Kidney tubule cell (primary cell): ENCODE measurements around the gene SIPA1L2.
A peak's percentile ranks its signal among the peaks of the same experiment; 100 is the strongest.

Experiments used
- DNase-seq: peaks from one replicate; pipeline ENCODE4 v3.0.0-alpha.2; 2018; ENCODE audit warnings: low spot score

Gene SIPA1L2, protein sequence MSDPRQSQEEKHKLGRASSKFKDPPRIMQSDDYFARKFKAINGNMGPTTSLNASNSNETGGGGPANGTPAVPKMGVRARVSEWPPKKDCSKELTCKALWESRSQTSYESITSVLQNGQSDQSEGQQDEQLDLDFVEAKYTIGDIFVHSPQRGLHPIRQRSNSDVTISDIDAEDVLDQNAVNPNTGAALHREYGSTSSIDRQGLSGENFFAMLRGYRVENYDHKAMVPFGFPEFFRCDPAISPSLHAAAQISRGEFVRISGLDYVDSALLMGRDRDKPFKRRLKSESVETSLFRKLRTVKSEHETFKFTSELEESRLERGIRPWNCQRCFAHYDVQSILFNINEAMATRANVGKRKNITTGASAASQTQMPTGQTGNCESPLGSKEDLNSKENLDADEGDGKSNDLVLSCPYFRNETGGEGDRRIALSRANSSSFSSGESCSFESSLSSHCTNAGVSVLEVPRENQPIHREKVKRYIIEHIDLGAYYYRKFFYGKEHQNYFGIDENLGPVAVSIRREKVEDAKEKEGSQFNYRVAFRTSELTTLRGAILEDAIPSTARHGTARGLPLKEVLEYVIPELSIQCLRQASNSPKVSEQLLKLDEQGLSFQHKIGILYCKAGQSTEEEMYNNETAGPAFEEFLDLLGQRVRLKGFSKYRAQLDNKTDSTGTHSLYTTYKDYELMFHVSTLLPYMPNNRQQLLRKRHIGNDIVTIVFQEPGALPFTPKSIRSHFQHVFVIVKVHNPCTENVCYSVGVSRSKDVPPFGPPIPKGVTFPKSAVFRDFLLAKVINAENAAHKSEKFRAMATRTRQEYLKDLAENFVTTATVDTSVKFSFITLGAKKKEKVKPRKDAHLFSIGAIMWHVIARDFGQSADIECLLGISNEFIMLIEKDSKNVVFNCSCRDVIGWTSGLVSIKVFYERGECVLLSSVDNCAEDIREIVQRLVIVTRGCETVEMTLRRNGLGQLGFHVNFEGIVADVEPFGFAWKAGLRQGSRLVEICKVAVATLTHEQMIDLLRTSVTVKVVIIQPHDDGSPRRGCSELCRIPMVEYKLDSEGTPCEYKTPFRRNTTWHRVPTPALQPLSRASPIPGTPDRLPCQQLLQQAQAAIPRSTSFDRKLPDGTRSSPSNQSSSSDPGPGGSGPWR (N-terminal part only)

DNA sequence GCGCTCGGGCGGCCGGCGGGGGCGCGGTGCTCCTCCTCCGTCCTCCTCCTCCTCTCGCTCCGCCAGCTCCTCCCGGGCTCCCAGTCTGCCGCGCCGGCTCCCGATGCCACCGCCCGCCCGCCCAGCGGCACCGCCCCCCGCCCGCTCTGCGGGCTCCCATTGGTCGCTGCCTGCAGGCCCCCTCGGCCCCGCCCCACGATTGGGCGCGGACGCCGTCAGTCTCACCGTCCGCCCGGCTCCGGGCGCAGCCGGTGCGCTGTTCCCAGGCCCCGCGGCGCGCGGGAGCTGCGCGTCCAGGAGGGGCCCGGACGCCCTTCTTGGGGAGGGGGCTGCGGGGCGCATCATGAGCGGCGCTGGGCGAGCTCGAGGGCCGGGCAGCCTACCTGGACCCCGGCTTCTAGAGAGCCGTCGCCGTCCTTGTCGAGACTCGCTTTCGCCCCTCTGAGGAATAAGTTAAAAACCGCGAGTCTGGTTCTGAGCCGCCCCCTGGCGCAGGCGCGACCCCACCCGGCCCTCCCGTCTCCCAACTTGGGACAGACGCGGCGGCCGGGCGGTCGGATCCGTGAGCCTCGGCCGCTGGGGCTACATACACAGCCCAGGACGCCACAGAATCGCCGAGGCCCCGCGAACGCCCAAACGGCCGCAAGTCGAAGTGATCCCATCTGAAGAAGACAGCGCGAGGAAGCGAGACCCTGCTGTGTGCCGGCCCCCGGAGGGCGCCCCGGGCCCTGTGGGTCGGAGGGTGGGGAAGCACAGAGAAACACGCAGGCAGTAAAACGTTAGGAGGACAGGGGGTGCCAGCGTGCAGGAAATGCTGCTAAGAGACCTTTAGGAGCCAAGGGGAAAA lies at the start of gene SIPA1L2:
Gene SIPA1L2 (minus strand): TSS at position 87 of the 847 bp plus-strand sequence. CDS start 114,794 bp downstream, outside the sequence.
- peak; percentile 93 for DNase-seq

DNA sequence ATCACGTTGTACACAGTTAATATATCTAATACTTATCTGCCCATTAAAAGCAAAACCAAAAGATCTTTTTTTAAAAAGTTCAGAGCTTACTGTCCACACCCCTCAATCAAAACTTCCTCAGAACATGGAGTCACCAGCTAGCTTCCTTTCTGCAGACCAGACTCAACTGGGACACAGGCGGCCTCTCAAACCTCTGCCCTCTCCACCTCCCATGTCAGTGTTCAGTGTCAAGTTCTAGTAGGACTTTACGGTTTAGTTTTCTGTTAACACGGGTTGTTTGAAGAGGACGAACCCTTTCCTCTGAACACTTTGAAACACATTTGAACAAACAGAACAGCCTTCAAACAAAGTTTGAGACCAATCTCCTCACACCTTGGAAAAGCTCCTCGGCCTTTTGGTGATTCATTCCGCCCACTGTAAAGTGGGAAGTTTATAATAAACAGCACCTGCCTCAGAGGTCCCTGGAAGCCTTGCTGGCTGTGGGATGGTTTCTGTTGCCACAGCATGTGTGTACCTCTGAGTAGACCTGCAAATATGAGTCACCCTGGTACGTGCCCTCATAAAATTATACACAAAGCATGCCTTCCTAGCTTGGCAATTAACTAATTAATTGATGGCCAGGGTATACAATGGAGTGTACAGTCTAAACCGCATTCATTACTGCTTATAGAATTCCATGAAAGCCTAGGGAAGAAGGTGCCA lies 48.4 kb upstream of the SIPA1L2 start:
- DNase-seq = peak; percentile 75

DNA sequence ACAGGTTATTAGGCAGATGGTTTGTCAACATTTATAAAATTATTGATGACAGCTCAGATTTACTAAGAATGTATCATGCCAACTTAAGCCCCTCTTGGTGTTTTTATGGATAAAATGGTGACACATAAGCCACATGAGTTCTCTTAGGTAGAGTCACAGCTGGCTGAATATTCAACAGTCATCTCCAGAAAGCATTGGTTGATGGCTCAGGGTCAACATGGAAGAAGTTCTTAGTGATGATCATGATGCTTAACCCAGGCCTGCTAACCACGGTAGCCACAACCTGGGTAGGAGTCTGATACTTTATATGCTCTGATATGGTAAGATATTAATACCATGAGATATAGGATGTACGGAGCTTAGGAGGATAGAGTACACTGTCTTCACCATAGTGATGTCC lies 46.4 kb upstream of the SIPA1L2 start:
- DNase-seq = peak; percentile 36

DNA sequence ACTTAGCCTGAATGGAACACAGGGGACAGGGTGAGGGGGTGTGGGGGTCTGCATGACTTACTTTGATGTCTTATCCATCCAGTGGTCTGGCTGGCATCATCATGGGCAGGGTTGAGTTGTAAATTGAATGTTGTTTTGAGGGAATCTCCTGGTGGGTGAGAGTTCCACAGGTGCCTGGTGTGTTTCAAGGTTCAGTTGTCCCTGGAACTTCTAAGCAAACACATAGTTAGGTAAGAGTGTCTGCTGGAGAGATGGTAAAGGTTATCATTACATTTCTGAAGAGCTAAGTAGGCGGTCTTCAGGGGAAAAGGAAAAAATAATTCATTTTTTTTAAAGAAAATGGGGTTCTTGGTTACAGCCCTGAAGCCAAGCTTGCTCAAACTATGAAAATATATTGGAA lies 46.0 kb upstream of the SIPA1L2 start:
- no peak for DNase-seq

DNA sequence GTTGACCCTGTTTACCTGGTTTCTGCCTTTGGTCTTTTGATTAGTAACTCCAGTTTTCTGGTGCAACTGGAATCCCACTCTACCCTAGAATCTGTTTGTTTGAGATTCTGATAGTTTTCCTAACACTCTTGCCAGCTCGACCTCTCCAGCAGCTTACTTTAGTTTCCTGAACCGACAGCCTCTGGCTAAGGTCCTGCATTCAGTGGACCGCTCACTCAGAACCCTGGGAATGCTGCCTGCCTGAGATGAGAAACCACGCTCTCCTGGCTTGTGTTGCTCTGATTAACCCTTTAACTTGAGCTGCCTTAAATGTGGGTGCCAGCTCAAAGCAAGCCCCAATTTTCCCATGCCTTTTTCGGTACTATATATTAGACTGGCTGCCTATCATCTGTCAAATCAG lies 45.3 kb upstream of the SIPA1L2 start:
- peak; percentile 19 for DNase-seq

DNA sequence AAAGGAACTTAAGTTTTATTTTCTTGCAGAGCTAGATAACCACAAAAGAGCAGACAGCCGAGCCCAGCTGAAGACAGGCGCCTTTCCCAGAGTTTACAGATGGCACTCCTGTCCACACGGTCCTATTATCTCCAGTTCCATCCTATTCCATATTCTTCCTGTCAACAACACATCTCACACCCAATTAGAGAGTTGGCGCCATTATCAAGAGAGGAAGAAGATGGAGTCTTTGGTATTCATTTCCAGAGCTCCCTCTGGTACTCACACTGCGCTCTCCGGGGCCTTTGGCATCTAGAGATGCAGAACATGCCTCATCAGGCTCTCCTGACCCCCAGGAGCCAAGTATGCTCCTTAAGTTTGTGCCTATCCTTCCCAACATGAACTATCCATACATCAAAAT lies 43.3 kb upstream of the SIPA1L2 start:
- DNase-seq = no peak

DNA sequence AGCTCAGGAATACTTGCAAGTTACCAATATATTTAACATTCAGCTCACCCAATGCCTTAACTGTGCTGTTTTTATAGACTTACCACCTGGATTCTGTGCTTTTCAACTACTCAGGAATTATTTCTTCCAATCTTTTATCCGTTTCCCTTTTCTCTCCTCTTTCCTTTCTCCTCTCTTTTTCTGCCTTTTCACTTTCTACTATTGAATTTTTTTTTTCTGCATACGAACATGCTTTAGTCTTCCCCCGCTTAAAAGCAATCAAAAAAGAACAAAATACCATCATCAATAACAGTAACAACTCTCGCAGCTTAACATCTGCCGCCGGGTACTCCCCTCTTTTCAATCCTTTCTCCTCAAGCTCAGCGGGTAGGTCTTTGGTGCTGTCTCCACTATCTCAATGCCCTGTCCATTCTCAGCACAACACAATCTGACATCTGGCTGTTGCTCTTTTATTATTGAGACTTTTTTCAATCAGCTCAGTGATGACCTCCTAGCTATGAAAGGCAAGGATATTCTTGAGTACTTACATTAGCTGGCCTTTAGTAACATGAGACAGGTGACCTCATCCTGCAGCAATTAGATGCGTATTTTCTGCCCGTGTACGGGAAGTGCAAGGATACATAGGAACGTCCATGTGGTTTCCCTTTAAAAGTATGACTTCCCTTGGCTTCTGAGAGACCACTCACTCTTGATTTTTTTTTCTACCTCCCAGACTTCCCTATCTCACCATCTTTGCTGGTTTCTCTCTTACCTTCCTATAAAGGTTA lies 40.2 kb upstream of the SIPA1L2 start:
- peak; percentile 74 for DNase-seq

DNA sequence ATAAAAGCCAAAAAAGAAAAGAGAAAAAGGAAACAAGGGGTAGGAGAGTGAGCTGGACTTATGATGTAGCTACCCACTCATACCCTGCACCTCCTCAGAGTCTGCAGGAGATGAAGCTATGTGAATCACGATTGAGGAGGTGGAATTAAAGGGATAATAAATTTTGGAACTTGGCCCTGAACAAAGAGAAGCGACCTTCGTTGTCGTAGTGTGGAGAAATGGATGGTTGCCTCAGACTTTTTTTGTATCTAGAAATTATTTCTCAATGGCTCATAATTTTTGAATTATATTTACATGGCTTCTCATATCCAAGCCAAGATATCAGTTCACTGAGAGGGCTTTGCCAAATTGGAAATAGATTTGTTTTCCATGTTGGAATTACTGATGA lies 37.8 kb upstream of the SIPA1L2 start:
- no peak for DNase-seq

DNA sequence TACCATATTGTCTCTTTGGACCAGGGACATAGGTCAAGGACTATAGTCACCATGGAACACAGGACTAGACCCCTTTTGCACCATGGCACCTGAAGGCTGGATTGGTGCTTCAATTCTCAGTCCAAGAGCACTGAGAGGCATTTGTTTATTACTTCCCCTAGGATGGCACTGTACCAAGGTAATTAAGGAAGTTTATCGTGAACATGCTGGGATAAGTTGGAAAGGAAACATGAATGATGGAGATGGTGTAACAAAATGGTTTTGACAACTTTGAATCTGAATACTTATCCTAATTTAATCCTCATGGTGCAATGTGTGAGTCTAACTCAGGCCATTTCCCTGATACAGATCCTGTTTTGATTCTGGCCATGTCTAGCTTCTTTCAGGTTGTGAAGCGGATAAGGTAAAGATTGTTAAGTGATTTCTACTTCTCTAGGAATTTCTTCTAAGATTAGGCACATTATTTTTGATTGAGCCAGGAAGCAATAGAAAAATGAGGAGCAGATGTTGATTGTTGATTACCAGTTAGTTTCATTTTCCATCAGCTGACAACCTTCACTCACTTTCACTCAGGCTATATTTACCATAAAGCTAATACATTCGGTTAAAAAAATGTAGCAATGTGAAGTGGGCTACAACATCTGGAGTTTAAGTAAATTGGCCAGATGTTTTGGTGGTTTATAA lies 37.3 kb upstream of the SIPA1L2 start:
- no peak for DNase-seq

DNA sequence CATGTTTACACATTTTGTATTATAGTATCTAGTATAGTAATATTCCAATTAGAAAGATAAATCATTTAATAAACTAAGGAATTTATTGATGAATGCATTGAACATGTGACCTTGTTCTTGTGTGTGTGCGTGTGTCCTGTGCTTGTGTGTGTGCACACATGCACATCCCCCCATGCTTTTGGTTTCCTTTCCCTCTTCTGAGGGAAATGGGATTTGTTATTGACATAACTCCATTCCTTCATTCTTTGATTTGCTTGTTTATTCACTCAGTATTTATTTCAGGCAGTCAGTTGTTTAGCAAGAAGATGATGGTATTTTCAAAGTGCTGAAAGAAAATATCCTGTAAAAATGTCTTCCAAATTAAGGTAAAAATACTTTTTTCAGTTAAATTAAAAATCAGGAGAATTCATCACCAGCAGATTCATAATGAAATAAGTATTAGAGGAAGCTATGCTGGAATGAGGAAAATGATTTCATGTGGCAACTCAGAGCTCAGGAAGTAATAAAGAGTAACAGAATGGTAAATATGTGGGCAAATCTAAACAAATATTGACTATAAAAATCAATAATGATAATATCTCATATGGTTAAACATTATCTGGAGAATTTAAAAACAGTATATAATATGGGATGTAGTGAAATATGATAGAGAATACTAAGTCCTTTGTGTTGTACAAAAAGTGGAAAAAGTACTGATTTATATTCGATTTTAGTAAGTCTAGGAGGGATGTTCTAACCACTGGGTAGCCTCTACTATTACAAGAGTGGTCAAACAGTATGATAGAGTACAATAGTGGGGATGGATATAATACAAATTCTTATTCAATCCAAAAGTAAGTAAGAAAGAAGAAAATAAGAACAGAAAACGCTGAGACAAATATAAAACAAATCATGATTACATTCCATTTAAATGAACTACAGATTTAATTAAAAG lies 35.2 kb upstream of the SIPA1L2 start:
- DNase-seq = no peak

DNA sequence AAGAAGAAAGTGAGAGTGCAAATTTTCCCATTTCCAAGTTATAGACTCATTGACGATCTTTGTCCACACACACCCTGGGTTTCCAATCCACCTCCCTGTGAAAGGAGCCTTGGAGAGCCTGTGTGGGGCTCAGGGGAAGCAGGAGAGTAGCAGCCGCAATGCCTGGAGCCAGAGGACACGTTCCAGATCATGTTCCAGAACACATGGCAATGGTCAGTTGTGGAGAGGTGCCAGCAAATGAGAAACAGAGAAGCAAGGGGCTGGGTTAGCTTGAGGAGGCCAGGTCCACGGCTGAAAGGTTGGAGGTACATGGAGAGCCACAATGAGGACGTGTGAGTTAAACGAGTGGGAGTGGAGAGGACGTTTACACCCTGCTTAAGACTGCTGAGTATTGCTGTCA lies 33.0 kb upstream of the SIPA1L2 start:
- DNase-seq = no peak

DNA sequence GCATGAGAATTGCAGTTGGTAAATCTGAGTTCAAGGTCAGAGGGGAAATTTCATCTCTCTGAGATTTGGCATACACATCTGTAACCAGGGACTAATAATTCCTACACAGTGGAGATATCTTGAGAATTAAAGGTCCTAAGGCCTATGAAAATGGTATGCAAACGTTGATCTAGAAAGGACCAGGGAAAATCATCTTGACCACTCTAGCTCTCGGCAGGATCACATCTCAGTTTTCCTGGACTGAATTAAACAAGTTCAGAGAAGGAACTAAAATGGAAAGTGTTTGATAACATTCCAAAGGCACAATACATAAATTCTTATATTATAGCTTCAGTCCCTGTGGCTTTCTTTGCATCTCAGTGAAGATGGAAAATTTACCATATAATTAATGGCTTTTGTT lies 28.5 kb upstream of the SIPA1L2 start:
- DNase-seq = no peak

DNA sequence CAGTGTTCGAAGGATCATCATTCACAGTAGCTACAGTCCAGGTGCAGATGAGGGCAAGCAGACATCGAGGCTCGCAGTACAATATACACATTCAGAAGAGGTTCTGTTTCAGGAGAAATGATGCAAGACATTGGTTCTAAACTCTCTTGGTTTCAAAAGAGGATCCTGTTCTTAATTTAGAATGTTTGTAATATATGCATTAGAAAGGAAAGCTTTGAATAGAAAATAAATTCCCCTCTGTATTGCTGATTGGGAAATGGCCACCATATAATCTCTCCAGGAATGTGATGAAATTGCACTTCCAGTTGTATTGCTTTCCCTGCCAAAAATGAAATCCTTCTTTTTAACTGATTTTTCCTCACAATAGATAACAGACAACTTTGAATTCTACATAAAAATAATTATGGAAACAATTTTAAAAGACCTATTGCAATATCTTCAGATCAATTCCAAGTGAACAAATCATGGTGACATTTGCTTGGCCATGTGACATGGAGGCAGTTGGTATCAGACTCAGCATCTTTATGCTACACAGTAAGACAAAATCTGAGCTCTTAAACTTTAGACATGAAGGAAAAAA lies 27.6 kb upstream of the SIPA1L2 start:
- DNase-seq = no peak

DNA sequence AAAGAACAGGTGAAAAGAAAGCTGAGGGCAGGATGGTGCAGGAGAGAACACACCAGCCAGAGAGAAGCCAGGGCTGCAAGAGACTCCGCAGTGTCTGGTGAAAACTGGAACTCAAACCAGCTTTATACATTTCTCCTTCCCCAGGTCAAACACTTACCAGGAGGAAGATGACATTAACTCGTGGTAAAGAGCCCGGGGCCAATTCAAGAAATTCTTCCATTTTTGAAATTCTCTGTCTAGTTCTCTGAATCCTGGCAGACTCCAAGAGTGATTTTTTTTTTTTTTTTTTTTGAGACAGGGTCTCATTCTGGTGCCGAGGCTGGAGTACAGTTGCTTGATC lies 25.8 kb upstream of the SIPA1L2 start:
- DNase-seq = no peak

DNA sequence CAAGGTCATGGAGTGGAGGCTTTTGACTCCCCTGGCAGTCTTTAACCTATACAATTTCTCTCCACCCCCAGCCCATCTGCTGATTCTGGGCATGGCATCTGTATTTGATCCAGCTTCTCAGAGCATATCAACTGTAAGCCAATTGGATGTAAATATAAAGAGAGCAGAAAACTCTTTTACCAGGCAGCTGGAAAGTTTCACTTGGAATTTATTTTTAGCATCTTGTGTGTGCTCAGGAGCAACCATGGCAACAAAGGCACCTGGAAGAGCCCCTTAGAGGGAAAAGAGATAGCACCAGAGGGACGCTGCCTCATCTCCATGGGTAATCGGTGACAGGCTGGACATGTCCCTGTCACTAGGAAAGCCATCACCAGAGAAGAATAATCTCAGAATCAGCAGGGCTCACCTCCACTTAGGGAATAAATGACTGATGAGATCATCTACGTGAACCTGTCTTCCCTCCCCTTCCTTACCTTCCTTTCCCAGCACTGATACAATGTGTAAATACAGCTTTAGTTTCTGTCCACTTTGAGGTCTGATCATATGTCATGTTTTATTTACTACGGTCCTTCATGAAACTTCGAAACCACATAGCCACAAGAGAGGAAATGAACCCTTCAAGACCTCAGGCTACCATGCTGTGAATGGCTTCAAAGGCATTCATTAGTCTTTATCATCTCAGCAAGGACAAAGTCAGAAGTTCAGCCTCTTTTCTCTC lies 25.3 kb upstream of the SIPA1L2 start:
- DNase-seq = peak; percentile 69

DNA sequence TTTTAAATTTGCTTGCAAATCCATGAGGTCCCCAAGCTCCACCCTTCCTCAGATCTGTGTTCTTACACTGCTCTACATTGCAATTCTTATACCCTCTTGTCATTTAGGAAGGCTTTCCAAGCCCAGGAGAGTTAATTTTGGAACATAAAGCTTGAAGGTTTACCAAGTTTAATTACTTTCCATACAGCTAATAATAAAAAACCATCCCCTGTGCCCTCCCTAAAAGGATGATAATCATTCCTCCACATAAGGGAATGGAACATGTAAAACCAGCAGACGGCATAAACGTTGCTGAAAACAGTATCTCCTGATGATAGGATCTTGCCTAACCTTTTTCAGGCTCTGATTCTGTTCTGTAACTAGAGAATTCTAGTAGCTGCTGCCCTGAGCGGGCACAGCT lies 23.9 kb upstream of the SIPA1L2 start:
- DNase-seq = no peak

DNA sequence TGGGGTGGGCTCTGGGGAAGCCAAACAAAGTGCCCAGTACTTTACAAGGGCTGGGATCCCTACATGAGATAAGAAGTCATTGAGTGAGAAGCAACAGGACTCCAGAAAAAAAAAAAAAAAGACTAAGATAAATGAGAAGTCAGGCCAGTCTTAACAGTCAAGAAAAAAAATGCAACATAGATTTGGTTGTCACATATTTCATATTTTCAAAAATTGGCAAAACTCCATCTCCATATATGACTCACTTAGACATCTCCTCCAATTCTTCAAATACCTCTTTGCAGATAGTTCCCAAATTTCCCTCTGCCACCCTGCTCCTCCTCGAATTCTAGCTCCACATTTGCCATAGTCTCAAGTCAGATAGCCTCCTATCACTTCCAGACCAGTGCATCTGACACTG lies 20.9 kb upstream of the SIPA1L2 start:
- no peak for DNase-seq

DNA sequence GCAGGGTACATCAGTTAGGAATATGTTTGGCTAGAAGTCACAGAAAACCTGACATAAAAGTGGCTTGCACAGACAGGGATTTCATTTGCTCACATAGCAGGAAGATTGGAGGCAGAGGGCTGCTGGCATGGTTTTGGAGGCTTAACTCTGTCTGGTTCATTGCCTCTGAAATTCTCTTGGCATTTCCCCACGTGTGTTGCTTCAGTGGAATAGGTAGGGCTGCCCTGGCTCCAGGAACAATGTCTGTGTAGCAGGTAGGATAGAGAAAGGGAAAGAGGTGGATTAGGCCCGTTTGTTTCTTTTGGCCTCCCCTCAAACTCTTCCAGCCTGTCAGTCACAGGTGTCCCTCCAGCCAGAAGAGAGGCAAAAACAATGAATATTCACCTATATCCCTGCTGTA lies 20.5 kb upstream of the SIPA1L2 start:
- DNase-seq = peak; percentile 50
